Gastroesophageal sphincter (tissue), 3 donors: ENCODE measurements around the gene PTGIR.

Experiments
- CTCF ChIP-seq, 4 experiments: fragments of 200-600 bp in 2 of 4; fragments of 450-650 bp in 2 of 4; sonication (generic) in 1 of 4; IDR thresholded peaks; one replicate each; pipeline ENCODE4 v1.5.1; 2017 to 2019; ENCODE audit warnings: antibody characterized with exemption in 4 of 4, mild to moderate bottlenecking in 2 of 4, moderate library complexity in 2 of 4
- EP300 ChIP-seq: sonication (generic); formaldehyde crosslinking; IDR thresholded peaks from one replicate; pipeline ENCODE4 v1.6.1; 2017; ENCODE audit warnings: antibody characterized with exemption, mild to moderate bottlenecking
- POLR2A ChIP-seq, 2 donors: fragments of 450-650 bp; IDR thresholded peaks; one replicate each; pipeline ENCODE4 v1.6.1; 2017; ENCODE audit warnings: antibody characterized with exemption in 2 of 2, mild to moderate bottlenecking in 2 of 2, moderate library complexity in 1 of 2
- POLR2AphosphoS5 ChIP-seq: sonication (generic); formaldehyde crosslinking; IDR thresholded peaks from one replicate; pipeline ENCODE4 v1.6.1; 2017; ENCODE audit warnings: antibody characterized with exemption

- TF ChIP-seq CTCF (IDR thresholded peaks at IDR 0.05) (no peak), POLR2AphosphoS5 (no peak), POLR2A (IDR thresholded peaks at IDR 0.05) (no peak), EP300 (no peak)
Measured at GRCh38 chr19:46626446-46626845, 1.6 kb upstream of the PTGIR start.
